ENCODE measurements around the gene HTR2B. TPM values are rescaled to one million over a fixed set of nuclear protein-coding genes. Genes with fewer than 3 reads are reported as not detected.

HTR2B gene
- total and polyA plus RNA-seq, 2 donors (not counting 1 experiment from before 2014, with no cell fraction given), result 12.6 to 92.5 TPM

GRCh38 chr2:231058761-231059550 lies 65.9 kb downstream of the HTR2B start:
- H3K4me2 ChIP-seq (ENCODE audit: extremely low read depth, insufficient read depth, low read length), result peak overlapping the region; percentile 65
- DNase-seq (ENCODE audit: low read depth in 2 of 2), result peak in 1 of 2 donors; percentile 36
- H3K27me3 ChIP-seq (ENCODE audit: control insufficient read depth, insufficient read depth, low read length), result no peaks in the 10 kb centered on the region
- peaks cover 2% of the 10 kb centered on the region for H3K4me1 ChIP-seq (ENCODE audit: control insufficient read depth, extremely low read depth, insufficient read depth, low read length)
- no peak for TF ChIP-seq EZH2 (IDR thresholded peaks at IDR 0.05; ENCODE audit: low read length, missing control alignments)
- TF ChIP-seq, protein P1, sequence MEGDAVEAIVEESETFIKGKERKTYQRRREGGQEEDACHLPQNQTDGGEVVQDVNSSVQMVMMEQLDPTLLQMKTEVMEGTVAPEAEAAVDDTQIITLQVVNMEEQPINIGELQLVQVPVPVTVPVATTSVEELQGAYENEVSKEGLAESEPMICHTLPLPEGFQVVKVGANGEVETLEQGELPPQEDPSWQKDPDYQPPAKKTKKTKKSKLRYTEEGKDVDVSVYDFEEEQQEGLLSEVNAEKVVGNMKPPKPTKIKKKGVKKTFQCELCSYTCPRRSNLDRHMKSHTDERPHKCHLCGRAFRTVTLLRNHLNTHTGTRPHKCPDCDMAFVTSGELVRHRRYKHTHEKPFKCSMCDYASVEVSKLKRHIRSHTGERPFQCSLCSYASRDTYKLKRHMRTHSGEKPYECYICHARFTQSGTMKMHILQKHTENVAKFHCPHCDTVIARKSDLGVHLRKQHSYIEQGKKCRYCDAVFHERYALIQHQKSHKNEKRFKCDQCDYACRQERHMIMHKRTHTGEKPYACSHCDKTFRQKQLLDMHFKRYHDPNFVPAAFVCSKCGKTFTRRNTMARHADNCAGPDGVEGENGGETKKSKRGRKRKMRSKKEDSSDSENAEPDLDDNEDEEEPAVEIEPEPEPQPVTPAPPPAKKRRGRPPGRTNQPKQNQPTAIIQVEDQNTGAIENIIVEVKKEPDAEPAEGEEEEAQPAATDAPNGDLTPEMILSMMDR (conservative IDR thresholded peaks at IDR 0.05 in 1 of 2, IDR thresholded peaks at IDR 0.05 in 1 of 2; ENCODE audit: low read depth in 1 of 2, low read length in 2 of 2), result no peak
- H3K9ac ChIP-seq (ENCODE audit: insufficient read depth, low read length), result no peak overlapping the region
- H2AFZ ChIP-seq (ENCODE audit: low read length), result no peak overlapping the region
- H4K20me1 ChIP-seq (ENCODE audit: control insufficient read depth, extremely low read depth, insufficient read depth, low read length), result no peaks in the 10 kb centered on the region
- H3K9me3 ChIP-seq (ENCODE audit: control insufficient read depth, insufficient read depth, low read depth, low read length), result no peaks in the 10 kb centered on the region
- H3K4me3 ChIP-seq (replicated peaks in 1 of 4; ENCODE audit: control extremely low read depth in 1 of 4, insufficient read depth in 1 of 4, low read depth in 3 of 4, low read length in 4 of 4), result peak overlapping the region in 1 of 4 experiments; percentile 86
- H3K36me3 ChIP-seq (ENCODE audit: control insufficient read depth, insufficient read depth, low read length), result peaks cover 1% of the 10 kb centered on the region
- H3K79me2 ChIP-seq (ENCODE audit: control insufficient read depth, insufficient read depth, low read length), result peaks cover 55% of the 10 kb centered on the region
- peak overlapping the region; percentile 93 for H3K27ac ChIP-seq (ENCODE audit: insufficient read depth, low read length)

Other genes with a start within 250 kb of the HTR2B start
- gene GPR55, start 199.8 kb downstream of the HTR2B start, total RNA-seq, result not detected in 2 replicates
- not detected in 2 replicates for gene GPR55, start 199.8 kb downstream of the HTR2B start, polyA plus RNA-seq
- gene SPATA3, start 128.9 kb downstream of the HTR2B start, total RNA-seq, result not detected in 2 replicates
- gene SPATA3, start 128.9 kb downstream of the HTR2B start, polyA plus RNA-seq, result not detected in 2 replicates
- 0.33 TPM in 1 of 2 replicates, not detected in the other for gene C2orf72, start 87.5 kb downstream of the HTR2B start, total RNA-seq
- 0.09 and 1.9 TPM in 2 replicates for gene C2orf72, start 87.5 kb downstream of the HTR2B start, polyA plus RNA-seq
- 92.7 and 125 TPM in 2 replicates for gene PSMD1, start 68.2 kb downstream of the HTR2B start, total RNA-seq
- 144 and 169 TPM in 2 replicates for gene PSMD1, start 68.2 kb downstream of the HTR2B start, polyA plus RNA-seq
- gene ARMC9, start 73.6 kb upstream of the HTR2B start, total RNA-seq, result 60.4 and 153 TPM in 2 replicates
- 68.4 and 114 TPM in 2 replicates for gene ARMC9, start 73.6 kb upstream of the HTR2B start, polyA plus RNA-seq

All from fibroblast of lung (primary cell).